ENCODE measurements around the gene SLCO3A1. TPM values are rescaled to one million over a fixed set of nuclear protein-coding genes. Genes with fewer than 3 reads are reported as not detected.

SLCO3A1 gene
- total RNA-seq, 2 experiments from 2014 or later: 8.5 to 40.0 TPM

DNA sequence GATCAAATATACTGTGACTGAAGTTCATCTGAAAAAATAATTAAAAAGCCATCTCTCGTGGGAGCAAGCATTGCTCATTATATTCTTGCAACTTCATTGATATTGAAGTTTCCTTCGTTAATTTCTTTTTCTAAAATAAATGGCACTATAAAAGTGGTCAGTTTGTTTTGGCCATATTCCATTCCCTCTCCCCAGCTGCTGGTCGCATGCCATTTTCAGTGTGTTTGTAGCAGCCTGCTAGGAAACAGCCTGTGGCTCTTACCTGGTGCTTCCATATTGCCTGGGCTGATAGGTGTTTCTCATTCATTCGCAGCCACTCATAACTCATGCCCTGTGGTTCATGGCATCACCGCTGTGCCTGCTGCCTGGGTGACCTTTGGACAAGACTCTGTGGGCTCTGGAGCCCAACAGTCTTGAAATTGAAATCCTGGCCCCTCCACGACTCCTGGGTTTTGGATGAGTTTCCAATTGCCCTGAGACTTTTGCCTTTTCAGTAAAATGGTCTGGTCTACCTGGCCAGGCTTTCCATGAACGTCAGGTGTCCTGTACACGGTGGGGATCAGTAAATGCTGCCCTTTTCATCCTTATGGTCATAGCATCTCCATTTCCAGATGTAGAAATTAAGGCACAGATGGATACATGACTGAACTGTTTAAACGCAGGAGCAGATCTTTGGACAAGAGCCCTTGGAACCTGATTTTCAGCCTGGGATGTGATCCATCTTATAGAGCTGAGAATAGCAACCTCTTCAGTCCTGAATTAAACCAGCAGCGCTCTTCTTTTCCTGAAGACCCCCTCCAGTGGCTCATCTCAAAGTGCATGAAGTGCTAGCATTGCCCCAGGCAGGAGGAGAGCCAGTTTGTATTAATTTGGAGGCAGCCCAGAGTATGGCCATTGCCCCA, 69.4 kb downstream of the SLCO3A1 start:
- no TSS peak for BruUV-seq (replicated peaks)

DNA sequence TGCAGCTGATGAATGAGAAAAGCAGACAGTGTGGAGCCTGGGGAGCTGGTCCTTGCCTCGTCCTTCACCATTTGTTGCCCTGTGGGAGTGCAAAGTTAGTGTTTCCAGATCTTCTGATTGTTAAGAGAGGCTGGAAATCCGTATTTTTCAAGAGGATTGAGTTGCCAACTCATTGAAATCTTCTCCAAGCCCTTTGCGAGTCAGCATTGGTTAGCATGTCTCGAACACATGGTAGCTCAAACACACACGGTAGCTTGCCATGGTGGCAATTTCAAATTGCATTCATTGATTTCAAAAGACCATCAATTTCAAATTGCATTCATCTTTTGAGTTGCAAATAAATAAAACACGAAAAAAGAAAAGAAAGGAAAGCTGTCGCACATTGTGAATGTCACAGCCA, 70.7 kb downstream of the SLCO3A1 start:
- H4K20me1 ChIP-seq (ENCODE audit: insufficient read depth, low read length): 0 out of 2 replicates have a peak, but pooled peaks cover 4% of the 10 kb centered on the region
- TF ChIP-seq EZH2phosphoT487 (IDR thresholded peaks at IDR 0.05; ENCODE audit: borderline replicate concordance, low read depth, low read length): no peak
- TF ChIP-seq, protein P1, sequence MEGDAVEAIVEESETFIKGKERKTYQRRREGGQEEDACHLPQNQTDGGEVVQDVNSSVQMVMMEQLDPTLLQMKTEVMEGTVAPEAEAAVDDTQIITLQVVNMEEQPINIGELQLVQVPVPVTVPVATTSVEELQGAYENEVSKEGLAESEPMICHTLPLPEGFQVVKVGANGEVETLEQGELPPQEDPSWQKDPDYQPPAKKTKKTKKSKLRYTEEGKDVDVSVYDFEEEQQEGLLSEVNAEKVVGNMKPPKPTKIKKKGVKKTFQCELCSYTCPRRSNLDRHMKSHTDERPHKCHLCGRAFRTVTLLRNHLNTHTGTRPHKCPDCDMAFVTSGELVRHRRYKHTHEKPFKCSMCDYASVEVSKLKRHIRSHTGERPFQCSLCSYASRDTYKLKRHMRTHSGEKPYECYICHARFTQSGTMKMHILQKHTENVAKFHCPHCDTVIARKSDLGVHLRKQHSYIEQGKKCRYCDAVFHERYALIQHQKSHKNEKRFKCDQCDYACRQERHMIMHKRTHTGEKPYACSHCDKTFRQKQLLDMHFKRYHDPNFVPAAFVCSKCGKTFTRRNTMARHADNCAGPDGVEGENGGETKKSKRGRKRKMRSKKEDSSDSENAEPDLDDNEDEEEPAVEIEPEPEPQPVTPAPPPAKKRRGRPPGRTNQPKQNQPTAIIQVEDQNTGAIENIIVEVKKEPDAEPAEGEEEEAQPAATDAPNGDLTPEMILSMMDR (conservative IDR thresholded peaks at IDR 0.05; ENCODE audit: low read length): no peak
- no peak overlapping the region for H3K4me3 ChIP-seq (ENCODE audit: low read depth, low read length, poor library complexity, severe bottlenecking)
- no peak overlapping the region for H2AFZ ChIP-seq (ENCODE audit: low read length)
- peaks cover 62% of the 10 kb centered on the region; the same call in 1 of the 2 replicates for H3K79me2 ChIP-seq (ENCODE audit: insufficient read depth, low read depth, low read length)
- H3K9me2 ChIP-seq (ENCODE audit: insufficient read depth, low read length): no peaks in the 10 kb centered on the region
- H3K4me2 ChIP-seq (ENCODE audit: low read length): no peak overlapping the region
- POLR2A ChIA-PET: no interaction called here
- intact Hi-C loops (cut with micrococcal nuclease; ENCODE audit: unreplicated experiment): no loop called here
- no peaks in the 10 kb centered on the region for H3K9me3 ChIP-seq (ENCODE audit: low read length)
- peaks cover 48% of the 10 kb centered on the region for H3K4me1 ChIP-seq (ENCODE audit: insufficient read depth, low read length, poor library complexity, severe bottlenecking)
- H3K36me3 ChIP-seq (ENCODE audit: insufficient read depth, low read length): 0 out of 2 replicates have a peak, but pooled peaks cover 5% of the 10 kb centered on the region
- no TSS peak for BruUV-seq (replicated peaks)
- no peak for DNase-seq (ENCODE audit: low spot score)
- no peak overlapping the region for H3K27ac ChIP-seq (ENCODE audit: low read depth, low read length, poor library complexity, severe bottlenecking)
- CTCF ChIA-PET (ENCODE audit: unreplicated experiment): no interaction called here

More for the DNA sequence above, 69.4 kb downstream of the SLCO3A1 start:
- peaks cover 51% of the 10 kb centered on the region; the same call in 1 of the 2 replicates for H3K79me2 ChIP-seq (ENCODE audit: insufficient read depth, low read depth, low read length)
- ChIA-PET CTCF (ENCODE audit: unreplicated experiment) (no interaction called here), POLR2A (no interaction called here)
- intact Hi-C loops (cut with micrococcal nuclease; ENCODE audit: unreplicated experiment): no loop called here
- peaks cover 52% of the 10 kb centered on the region for H3K4me1 ChIP-seq (ENCODE audit: insufficient read depth, low read length, poor library complexity, severe bottlenecking)
- no peak for DNase-seq (ENCODE audit: low spot score)
- no peak overlapping the region for H3K27ac ChIP-seq (ENCODE audit: low read depth, low read length, poor library complexity, severe bottlenecking)
- TF ChIP-seq EZH2phosphoT487 (IDR thresholded peaks at IDR 0.05; ENCODE audit: borderline replicate concordance, low read depth, low read length): no peak
- TF ChIP-seq, protein P1 (conservative IDR thresholded peaks at IDR 0.05; ENCODE audit: low read length): no peak
- no peak overlapping the region for H3K4me2 ChIP-seq (ENCODE audit: low read length)
- 0 out of 2 replicates have a peak, but pooled peaks cover 4% of the 10 kb centered on the region for H4K20me1 ChIP-seq (ENCODE audit: insufficient read depth, low read length)
- no peak overlapping the region for H2AFZ ChIP-seq (ENCODE audit: low read length)
- H3K4me3 ChIP-seq (ENCODE audit: low read depth, low read length, poor library complexity, severe bottlenecking): no peak overlapping the region
- 0 out of 2 replicates have a peak, but pooled peaks cover 5% of the 10 kb centered on the region for H3K36me3 ChIP-seq (ENCODE audit: insufficient read depth, low read length)
- no peaks in the 10 kb centered on the region for H3K9me2 ChIP-seq (ENCODE audit: insufficient read depth, low read length)
- no peaks in the 10 kb centered on the region for H3K9me3 ChIP-seq (ENCODE audit: low read length)
